Measurements from ENCODE around the gene ZFR.

Gene ZFR

DNA sequence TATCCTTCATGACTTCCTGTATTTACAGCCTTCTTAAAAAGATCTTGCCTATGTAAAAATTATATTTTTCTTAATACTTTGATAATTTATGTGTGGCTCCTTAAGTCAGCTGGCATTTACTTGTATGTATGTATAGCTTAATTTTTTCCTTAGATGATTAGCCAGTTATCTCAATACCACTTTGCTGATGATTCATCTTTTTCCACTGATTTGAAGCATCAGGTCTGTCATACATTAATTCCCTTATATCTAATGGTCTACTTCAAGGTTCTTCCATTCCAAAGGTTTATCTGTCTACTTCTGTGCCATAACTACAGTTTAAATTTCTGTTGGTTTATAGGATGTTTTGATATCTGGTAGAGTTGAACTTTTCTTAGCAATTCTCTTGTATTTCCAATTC, 86.9 kb downstream of the ZFR start:
- Histone ChIP-seq H3K36me3 (ENCODE audit: low read length) (peaks cover 29% of the 10 kb centered on the region), H4K20me1 (ENCODE audit: low read depth, low read length) (no peaks in the 10 kb centered on the region), H3K79me2 (ENCODE audit: insufficient read depth, low read length) (no peaks in the 10 kb centered on the region), H3K9me2 (replicated peaks; ENCODE audit: insufficient read depth, low read length) (no peaks in the 10 kb centered on the region), H2AFZ (ENCODE audit: low read depth, low read length, severe bottlenecking) (no peak overlapping the region), H3F3A (ENCODE audit: insufficient read depth) (no peaks in the 10 kb centered on the region; the same call in 1 of the 2 replicates), H3K27ac (ENCODE audit: low read depth, low read length) (no peak overlapping the region), H3K4me2 (ENCODE audit: low read depth, low read length, poor library complexity, severe bottlenecking) (no peak overlapping the region), H3K4me3 (ENCODE audit: insufficient read depth, low read length, poor library complexity, severe bottlenecking) (no peak overlapping the region), H3K27me3 (ENCODE audit: low read length) (no peaks in the 10 kb centered on the region), H3K9ac (ENCODE audit: low read length) (no peak overlapping the region), H3K9me3 (ENCODE audit: insufficient read depth, low read length) (no peaks in the 10 kb centered on the region)
- no peak for TF ChIP-seq EZH2phosphoT487 (conservative IDR thresholded peaks at IDR 0.05; ENCODE audit: low read length)
- TF ChIP-seq, protein P1, sequence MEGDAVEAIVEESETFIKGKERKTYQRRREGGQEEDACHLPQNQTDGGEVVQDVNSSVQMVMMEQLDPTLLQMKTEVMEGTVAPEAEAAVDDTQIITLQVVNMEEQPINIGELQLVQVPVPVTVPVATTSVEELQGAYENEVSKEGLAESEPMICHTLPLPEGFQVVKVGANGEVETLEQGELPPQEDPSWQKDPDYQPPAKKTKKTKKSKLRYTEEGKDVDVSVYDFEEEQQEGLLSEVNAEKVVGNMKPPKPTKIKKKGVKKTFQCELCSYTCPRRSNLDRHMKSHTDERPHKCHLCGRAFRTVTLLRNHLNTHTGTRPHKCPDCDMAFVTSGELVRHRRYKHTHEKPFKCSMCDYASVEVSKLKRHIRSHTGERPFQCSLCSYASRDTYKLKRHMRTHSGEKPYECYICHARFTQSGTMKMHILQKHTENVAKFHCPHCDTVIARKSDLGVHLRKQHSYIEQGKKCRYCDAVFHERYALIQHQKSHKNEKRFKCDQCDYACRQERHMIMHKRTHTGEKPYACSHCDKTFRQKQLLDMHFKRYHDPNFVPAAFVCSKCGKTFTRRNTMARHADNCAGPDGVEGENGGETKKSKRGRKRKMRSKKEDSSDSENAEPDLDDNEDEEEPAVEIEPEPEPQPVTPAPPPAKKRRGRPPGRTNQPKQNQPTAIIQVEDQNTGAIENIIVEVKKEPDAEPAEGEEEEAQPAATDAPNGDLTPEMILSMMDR (IDR thresholded peaks at IDR 0.05; ENCODE audit: insufficient read depth, low read length, poor library complexity, severe bottlenecking), result no peak

DNA sequence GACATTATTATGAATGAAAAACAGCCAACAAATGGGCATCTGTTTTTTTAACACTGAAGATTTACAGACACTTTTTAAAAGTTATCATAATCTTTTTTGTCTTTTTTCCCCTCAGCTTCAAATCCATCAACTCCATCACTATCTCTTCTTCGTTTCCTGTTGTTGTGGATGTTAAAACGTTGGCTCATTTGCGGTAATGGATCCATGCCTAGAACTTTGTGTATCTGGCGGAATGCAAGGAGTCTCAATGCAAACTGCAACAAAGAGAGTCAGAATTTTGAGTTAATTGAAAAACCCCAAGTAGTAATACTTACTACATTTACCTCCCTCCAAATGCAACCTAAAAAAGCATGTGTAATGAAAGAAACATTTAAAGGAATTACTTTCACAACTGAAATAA, 88.9 kb downstream of the ZFR start:
- Histone ChIP-seq H3K9me3 (ENCODE audit: insufficient read depth, low read length) (no peaks in the 10 kb centered on the region), H2AFZ (ENCODE audit: low read depth, low read length, severe bottlenecking) (no peak overlapping the region), H3K4me3 (ENCODE audit: insufficient read depth, low read length, poor library complexity, severe bottlenecking) (no peak overlapping the region), H3K36me3 (ENCODE audit: low read length) (peaks cover 19% of the 10 kb centered on the region; the same call in 1 of the 2 replicates), H3K79me2 (ENCODE audit: insufficient read depth, low read length) (no peaks in the 10 kb centered on the region), H3K9me2 (replicated peaks; ENCODE audit: insufficient read depth, low read length) (no peaks in the 10 kb centered on the region), H3F3A (ENCODE audit: insufficient read depth) (no peaks in the 10 kb centered on the region; the same call in 1 of the 2 replicates), H3K9ac (ENCODE audit: low read length) (no peak overlapping the region), H3K27ac (ENCODE audit: low read depth, low read length) (no peak overlapping the region), H3K4me2 (ENCODE audit: low read depth, low read length, poor library complexity, severe bottlenecking) (no peak overlapping the region), H4K20me1 (ENCODE audit: low read depth, low read length) (no peaks in the 10 kb centered on the region), H3K27me3 (ENCODE audit: low read length) (no peaks in the 10 kb centered on the region)
- TF ChIP-seq EZH2phosphoT487 (conservative IDR thresholded peaks at IDR 0.05; ENCODE audit: low read length), result no peak
- TF ChIP-seq, protein P1 (IDR thresholded peaks at IDR 0.05; ENCODE audit: insufficient read depth, low read length, poor library complexity, severe bottlenecking), result no peak

DNA sequence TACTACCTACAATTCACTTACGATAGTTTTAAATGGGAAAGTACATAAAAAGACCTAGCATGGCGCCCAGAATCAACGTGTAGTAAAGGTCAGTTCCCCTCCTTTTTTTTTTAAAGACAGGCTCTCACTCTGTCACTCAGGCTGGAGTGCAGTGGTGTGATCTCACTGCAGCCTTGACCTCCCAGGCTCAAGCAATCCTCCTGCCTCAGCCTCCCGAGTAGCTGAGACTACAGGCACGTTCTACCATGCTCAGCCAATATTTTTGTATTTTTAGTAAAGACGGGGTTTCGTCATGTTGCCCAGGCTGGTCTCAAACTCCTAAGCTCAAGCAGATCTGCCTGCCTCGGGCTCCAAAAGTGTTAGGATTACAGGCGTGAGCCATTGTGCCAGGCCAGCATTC, 91.1 kb downstream of the ZFR start:
- TF ChIP-seq, protein P1 (IDR thresholded peaks at IDR 0.05; ENCODE audit: insufficient read depth, low read length, poor library complexity, severe bottlenecking), result no peak
- TF ChIP-seq EZH2phosphoT487 (conservative IDR thresholded peaks at IDR 0.05; ENCODE audit: low read length), result no peak
- no peaks in the 10 kb centered on the region for H3K79me2 ChIP-seq (ENCODE audit: insufficient read depth, low read length)

More for the DNA sequence above, 91.1 kb downstream of the ZFR start:
- Histone ChIP-seq H3K4me3 (ENCODE audit: insufficient read depth, low read length, poor library complexity, severe bottlenecking) (no peak overlapping the region), H3K9me3 (ENCODE audit: insufficient read depth, low read length) (peaks cover 8% of the 10 kb centered on the region; the same call in 1 of the 2 replicates), H3K27ac (ENCODE audit: low read depth, low read length) (no peak overlapping the region), H3K36me3 (ENCODE audit: low read length) (peaks cover 20% of the 10 kb centered on the region; the same call in 1 of the 2 replicates), H3K4me2 (ENCODE audit: low read depth, low read length, poor library complexity, severe bottlenecking) (no peak overlapping the region), H3F3A (ENCODE audit: insufficient read depth) (no peaks in the 10 kb centered on the region; the same call in 1 of the 2 replicates), H3K9ac (ENCODE audit: low read length) (no peak overlapping the region), H2AFZ (ENCODE audit: low read depth, low read length, severe bottlenecking) (no peak overlapping the region), H3K27me3 (ENCODE audit: low read length) (no peaks in the 10 kb centered on the region), H4K20me1 (ENCODE audit: low read depth, low read length) (no peaks in the 10 kb centered on the region), H3K9me2 (replicated peaks; ENCODE audit: insufficient read depth, low read length) (no peaks in the 10 kb centered on the region)
